Adipose tissue (tissue), 3 donors: Measurements from ENCODE around the gene MAP3K19. TPM values are rescaled to one million over a fixed set of nuclear protein-coding genes. Genes with fewer than 3 reads are reported as not detected.
"Not testable (repeated sequence)": the region's sequence is repeated elsewhere in the genome, so short reads cannot be mapped to it uniquely, and the experiment has no call there.

ENCODE experiments used
- H3K27ac ChIP-seq: one replicate; pipeline ENCODE4 v1.5.1; 2013; ENCODE audit warnings: low read depth, low read length
- WGBS, 3 donors: extraction: QIAGEN DNeasy Blood & Tissue Kit; methylation state at CpG; one replicate each; pipeline ENCODE4 v1.1.7; 2013; 5-methylcytosine and 5-hydroxymethylcytosine counted together
- polyA plus RNA-seq, 3 donors: library from polyadenylated mRNA; stranded (reverse); fragments of 200-250 nt; gene quantifications; one replicate each; pipeline ENCODE4 v1.2.3, GENCODE V29; 2013
- donor health status: healthy with polysubstance abuse.
- donor health status: Bipolar disorder and iron deficiency.
- donor health status: healthy.

MAP3K19 gene
- polyA plus RNA-seq, 3 donors: not detected

DNA sequence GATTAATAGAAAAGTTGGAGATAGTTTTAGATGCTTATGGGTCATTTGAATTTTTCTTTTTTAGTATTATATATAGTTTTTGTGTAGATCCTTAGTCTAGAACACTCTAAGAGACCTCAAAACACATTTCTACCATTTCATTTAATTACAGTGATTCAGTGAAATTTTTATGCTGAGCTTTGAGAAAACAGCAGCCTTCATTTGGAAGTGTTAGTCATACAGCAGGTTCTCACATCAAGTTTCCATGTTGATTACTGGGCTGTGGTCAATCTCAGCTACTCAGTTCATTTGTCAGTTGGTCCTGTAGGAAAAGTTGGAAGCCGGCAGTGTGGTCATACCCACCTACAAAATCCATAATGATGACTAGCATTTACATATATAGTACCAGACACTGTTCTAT is 37.9 kb downstream of the MAP3K19 start:
- H3K27ac ChIP-seq: no peak overlapping the region
- WGBS, 3 donors: 88 to 94% (median 90%) methylated on average over 1 of the region's 1 CpG

DNA sequence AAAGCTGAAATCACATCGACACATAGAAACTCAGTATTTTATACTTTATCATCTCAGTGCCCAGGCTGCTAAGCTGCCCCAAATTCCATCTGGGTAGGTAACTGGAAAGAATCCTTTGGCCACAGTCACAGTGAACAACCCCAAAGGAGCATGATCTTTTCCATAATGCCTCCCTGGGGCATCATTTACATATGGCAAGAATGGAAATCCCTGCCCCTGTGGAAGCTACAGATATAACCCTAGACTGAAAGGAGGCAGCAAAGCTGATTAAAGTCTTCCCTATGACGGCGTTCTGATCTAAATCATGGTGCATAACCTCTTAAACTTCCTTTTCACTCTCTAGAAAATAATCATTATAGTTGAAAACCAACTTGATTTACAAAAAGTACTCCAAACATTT is 41.5 kb downstream of the MAP3K19 start:
- WGBS, 3 donors: 59 to 69% (median 63%) methylated on average over 3 of the region's 3 CpGs
- no peak overlapping the region for H3K27ac ChIP-seq

DNA sequence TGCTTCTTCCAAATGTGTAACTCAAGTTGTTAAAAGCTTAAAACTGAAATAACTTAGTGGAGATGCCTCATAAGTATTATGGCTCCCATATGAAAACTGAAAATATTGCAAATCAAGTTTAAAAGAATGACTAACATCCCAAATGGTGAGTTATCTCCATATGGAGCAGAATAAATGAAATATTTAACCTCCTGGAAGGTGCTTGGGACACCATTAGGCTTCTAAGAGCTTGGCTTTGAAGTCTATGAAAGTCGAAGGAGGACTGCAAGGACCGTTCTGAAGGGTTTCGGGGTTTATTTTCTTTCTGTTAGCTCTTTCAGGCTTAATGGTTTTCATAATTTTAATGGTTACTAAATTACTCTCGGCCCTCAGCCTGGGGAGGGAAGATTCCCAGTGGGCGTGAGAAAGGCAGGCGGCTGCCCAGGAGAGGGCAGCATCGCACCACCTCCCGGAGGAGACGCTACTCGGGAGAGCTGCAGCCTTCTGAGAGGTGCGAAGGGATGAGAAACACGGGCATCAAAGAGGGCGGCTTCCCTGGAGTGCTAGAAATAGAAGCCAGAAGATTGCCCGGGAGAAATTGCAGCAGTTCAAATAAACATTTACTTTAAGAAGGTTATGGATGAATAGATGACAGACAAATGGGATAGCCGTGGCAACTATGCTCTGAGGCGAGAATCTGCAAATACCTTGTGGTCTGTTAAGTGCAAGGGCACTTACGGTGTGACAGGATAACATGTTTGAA is 43.1 kb downstream of the MAP3K19 start:
- 8 to 10% (median 10%) methylated on average over 17 of the region's 17 CpGs for WGBS, 3 donors
- H3K27ac ChIP-seq: no peak overlapping the region

DNA sequence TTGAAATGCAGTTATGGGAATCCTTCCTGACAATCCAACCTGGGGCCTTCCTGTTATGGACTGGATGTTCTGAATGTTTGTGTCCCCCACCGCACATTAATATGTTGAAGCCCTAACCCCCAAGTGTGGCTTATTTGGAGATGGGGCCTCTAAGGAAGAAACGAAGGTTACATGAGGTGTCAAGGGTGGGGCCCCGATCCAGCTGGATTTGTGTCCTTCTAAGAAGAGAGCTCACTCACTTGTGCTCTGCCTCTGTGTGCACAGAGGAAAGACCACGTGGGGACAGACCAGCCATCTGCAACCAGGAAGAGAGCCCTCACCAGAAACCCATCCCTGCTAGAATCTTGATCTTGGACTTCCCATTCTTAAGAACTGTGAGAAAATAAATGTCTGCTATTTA is 44.4 kb downstream of the MAP3K19 start:
- 82 to 87% (median 82%) methylated on average over 4 of the region's 4 CpGs for WGBS, 3 donors
- H3K27ac ChIP-seq: no peak overlapping the region

DNA sequence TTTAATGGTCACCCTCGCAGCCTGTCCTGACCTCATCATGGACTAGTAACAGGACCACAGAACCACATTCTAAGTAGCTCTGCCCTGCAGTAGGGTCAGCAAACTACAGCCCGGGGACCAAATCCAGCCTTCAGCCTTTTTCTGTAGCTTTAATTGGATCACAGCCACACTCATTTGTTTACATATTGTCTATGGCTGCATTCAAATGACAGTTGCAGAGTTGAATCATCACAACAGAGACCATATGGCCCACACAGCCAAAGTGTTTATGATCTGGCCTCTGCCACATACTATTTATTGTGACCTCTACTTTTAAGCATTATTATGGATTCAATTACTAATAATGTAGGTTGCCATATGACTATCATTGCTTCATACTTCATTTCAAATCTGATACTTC is 47.7 kb downstream of the MAP3K19 start:
- 75 to 78% (median 78%) methylated on average over 2 of the region's 2 CpGs for WGBS, 3 donors
- H3K27ac ChIP-seq: no peak overlapping the region

DNA sequence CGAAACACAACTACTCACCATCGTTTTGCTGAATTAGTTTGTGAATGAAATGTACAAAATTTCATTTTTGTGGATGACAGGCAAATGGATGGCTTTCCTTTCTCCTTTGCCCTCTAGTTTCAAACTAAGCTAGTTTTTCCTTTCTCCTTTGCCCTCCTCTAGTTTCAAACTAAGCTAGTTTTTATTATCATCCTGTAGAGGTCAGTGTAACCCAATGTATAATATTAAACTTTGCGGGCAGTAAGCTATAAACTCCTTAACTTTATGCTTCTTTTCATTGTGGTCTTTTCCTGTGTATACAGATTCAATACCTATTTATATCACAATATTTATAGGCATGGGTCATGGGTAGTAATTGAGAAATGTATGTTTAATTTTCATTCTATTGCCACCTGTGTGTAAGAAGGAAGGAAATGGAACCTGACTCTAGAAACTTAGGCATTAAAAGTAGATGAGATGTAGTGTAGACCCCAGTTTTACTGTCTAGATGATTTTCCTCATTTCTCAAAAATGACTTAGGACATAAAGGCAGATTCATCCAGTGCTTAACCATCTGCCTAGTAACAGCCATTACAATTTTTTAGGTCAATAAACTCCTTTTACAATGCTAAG is 58.1 kb downstream of the MAP3K19 start:
- WGBS, 3 donors: 22 to 27% (median 27%) methylated on average over 3 of the region's 3 CpGs
- H3K27ac ChIP-seq: no peak overlapping the region

DNA sequence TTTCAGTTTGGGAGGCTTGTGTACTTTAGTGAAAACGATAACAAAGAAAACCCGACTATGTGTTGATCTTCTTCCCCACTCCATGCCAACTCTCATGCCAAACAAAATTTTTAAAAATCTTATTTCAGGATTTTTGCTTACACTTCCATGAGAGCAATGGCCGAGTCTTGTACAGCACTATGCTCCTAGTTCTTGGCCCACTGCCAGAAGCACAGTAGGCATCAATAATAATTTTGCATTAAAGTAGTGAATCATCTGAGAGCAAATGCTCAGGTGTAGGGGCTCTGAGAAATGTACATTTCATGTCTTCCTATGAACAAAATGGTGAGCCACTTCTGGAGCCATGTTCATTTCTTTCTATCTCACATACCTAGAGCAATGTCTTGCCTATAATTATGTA is 62.2 kb downstream of the MAP3K19 start:
- H3K27ac ChIP-seq: no peak overlapping the region
- 88 to 92% (median 91%) methylated on average over 3 of the region's 3 CpGs for WGBS, 3 donors

DNA sequence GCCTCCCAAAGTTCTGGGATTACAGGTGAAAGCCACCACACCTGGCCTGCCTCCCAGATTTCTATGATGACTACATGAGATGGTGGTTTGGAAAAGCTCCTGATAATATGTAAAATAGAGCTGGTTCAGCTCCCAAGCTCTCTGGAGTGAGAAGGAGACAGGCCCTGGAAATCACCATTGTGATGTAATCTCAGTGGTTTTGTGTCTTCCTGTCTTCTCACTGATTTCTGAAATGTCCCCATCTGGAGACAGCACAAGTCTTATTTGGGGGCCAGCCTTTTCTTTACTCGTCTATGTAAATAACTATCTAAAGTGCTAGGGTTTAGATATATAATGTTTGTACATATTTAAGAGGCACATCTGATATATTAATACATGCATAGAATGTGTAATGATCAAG is 64.6 kb downstream of the MAP3K19 start:
- no peak overlapping the region for H3K27ac ChIP-seq
- 50 to 75% (median 59%) methylated on average over 1 of the region's 1 CpG for WGBS, 3 donors

DNA sequence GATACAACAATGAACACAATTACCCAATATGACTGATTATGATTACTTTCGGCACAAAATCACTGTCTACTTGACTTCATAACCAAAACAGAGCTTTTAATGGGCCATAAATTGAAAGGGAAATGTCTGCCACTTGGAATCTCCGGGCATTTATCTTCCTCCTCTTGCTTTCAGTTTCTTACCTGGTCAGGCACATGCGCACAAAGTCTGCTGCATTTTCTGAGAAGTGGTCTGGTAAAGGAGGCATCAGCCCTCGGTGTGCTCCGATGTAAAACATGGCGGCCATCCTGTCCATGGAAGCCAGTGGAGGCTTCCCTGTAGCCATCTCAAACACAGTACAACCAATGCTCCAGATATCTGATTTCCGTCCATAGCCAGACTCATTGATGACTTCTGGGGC is 66.6 kb downstream of the MAP3K19 start:
- 92 to 97% (median 96%) methylated on average over 7 of the region's 7 CpGs for WGBS, 3 donors
- H3K27ac ChIP-seq: no peak overlapping the region

DNA sequence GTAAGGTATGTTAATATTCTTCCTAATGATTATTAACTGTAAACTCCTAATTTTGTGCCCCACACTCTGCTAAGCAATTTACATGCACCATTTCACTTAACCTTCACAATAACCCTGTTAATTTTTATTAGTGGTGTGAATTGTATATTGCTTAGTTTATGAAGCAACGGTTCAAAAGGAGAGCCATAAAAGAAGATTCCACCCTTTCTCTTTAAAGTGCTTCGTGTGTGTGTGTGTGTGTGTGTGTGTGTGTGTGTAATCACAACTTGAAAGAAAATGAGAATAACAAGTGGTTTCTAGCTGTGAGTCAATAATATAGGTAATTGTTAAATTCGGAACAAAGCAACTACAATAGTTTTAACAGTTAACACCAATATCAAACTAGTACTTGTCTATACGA is 68.0 kb downstream of the MAP3K19 start:
- H3K27ac ChIP-seq: no peak overlapping the region
- WGBS, 3 donors: 70 to 83% (median 73%) methylated on average over 4 of the region's 4 CpGs

DNA sequence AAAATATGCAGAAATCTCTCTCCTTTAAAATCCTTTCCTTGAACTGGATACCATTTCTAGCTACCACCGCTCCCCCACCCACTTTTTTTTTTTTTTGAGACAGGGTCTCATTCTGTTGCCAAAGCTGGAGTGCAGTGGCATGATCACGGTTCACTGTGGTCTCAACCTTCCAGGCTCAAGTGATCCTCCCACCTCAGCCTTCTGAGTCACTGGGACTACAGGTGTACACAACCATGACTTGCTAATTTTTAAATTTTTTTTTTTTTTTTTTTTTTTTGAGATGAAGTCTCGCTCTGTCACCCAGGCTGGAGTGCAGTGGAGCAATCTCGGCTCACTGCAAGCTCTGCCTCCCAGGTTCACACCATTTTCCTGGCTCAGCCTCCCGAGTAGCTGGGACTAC is 70.1 kb downstream of the MAP3K19 start:
- WGBS, 3 donors: 84 to 95% (median 88%) methylated on average over 5 of the region's 5 CpGs

DNA sequence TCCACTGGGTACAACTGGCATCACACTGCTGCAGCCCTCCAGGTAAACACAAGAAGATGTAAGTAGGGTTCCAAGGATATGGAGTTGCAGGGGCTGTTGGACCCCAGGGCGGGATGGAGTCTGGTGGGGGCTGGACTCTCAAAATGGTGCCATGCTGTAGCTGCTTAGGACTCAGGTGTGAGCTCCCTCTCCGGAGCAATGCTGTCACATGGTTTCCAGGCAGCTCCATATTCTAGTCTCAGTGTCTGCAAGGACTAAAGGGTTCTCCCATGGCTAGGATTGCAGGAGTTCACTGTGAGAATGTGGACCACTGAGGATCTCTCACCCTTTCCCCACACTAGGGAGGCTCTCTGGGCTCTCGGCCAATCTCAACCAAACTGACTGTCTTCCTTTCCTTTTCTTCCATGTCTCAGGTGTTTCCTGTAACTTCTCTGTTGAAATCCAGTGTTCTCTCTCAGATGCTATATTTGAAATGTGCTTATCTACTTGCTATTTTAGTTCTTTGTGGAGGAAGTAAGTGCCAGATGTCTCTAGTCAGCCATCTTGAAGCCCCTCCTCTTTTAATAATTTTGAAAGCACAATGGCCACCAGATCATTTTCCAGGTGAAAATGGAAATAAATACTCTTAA is 71.1 kb downstream of the MAP3K19 start:
- 60 to 66% (median 63%) methylated on average over 3 of the region's 3 CpGs for WGBS, 3 donors
- H3K27ac ChIP-seq: no peak overlapping the region

More for the DNA sequence above, 70.1 kb downstream of the MAP3K19 start:
- H3K27ac ChIP-seq: not testable (repeated sequence)

DNA sequence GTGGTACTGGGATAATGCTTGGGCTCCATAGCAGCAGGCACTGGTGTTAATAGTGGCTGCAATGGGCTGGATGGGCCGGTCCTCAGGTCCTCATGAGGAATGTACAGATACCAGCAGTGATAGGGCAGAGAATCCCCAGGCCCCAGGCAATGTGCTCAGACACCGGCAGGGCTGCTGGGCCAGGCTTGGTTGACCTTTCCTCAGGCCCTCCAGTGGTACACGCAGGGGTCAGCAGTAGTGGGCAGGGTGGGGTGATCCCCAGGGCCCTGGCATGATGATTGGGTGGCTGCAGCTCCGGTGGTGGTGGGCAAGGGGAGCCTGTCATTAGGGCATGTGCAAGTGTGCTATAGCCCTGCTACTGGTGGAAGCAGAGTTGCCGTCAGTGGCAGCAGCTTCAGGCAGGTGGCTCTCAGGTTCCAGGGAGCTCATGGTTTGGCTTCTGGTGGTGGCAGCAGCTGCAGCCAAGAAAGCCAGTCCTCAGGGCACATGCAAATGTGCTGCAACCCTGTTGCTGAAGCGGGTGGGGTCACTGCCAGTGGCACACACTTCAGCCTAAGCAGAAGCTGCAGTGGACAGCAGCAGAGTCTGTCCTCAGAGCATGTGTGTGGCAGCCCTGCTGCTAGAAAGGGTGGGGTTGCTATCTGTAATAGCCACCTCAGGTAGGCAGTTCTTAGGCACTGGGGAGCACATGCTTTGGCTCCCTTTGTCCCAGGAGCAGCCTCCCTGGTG is 71.8 kb downstream of the MAP3K19 start:
- 91 to 93% (median 92%) methylated on average over 6 of the region's 6 CpGs for WGBS, 3 donors
- no peak overlapping the region for H3K27ac ChIP-seq

DNA sequence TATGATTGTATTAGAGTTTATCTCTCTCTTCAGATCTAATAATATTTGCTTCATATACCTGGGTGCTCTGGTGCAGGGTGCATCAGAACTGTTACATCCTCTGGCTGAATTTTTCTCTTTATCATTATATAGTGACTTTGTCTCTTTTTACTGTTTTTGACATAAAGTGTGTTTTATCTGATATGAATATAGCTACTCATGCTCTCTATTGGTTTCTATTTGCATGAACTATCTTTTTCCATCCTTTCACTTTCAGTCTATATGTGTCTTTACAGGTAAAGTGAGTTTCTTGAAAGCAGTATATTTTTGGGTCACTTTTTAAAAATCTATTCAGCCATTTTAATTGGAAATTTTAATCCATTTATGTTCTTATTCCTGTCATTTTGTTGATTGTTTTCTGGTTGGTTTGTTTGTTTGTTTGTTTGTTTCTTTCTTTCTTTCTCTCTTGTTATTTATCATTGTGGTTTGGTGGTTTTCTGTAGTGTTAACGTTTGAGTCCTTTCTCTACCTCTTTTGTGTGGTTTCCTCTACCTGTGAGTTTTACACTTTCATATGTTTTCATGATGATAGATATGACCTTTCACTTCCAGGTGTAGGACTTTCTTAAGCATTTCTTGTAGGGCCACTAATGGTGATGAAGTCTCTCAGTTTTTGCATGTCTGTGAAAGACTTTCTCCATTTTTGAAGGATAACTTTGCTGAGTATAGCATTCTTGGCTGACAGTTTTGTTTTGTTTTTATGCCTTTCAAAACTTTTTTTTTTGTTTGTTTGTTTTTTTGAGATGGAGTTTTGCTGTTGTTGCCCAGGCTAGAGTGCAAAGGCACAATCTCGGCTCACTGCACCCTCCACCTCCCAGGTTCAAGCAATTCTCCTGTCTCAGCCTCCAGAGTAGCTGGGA is 73.8 kb downstream of the MAP3K19 start:
- 82 to 86% (median 85%) methylated on average over 2 of the region's 2 CpGs for WGBS, 3 donors
- no peak overlapping the region for H3K27ac ChIP-seq

DNA sequence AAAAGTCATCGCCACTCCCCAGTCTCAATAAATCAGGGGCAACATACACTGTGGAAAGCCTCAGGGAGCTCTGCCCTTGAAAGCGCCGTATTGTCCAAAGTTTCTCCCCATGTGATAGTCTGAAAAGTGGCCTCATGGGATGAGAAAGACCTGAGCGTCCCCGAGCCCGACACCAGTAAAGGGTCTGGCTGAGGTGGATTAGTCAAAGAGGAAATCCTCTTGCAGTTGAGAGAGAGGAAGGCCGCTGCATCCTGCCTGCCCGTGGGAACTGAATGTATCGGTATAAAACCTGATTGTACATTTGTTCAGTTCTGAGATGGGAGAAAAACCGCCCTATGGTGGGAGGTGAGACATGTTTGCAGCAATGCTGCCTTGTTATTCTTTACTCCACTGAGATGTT is 80.1 kb downstream of the MAP3K19 start:
- 49 to 84% (median 58%) methylated on average over 10 of the region's 10 CpGs for WGBS, 3 donors
- H3K27ac ChIP-seq: not testable (repeated sequence)

DNA sequence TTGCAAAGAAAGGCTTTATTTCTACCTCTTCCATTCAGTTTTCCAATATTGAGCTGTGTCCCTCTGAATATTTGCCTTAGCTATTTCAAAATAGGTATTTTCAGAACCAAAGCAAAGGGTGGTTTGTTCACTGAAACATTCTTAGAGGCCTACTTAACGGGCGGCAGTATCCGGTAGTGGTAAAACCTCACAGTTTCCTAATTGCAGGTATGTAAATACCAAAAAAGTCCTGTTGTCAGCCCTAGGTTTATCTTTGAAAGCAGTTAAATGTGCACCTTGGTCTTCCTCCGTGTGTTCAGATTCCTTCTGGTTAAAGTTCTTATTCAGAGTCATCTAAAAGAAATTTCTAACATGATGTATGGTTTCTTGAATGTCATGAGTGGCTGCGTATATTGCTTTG is 89.8 kb downstream of the MAP3K19 start:
- WGBS, 3 donors: 79 to 94% (median 93%) methylated on average over 5 of the region's 5 CpGs
- no peak overlapping the region for H3K27ac ChIP-seq

DNA sequence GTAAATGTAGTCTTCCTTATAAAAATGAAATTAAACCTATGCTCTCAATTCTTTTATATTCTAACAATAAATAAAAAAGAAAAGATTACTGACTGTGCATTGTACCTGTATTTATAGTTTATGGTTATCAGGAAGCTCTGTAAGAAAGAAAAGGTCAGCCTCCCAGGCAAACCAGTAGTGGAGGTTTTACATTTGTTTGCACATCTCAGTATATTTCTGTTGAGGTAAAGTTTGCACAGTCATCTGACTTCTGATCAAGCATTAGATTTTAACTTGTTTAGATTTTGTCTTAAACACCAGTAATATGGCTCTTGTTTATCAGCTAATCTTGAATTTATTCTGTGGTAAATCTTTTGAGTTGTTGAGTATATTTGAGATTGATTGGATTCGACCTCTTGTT is 91.5 kb downstream of the MAP3K19 start:
- WGBS, 3 donors: 49 to 96% (median 82%) methylated on average over 1 of the region's 1 CpG
- no peak overlapping the region for H3K27ac ChIP-seq

DNA sequence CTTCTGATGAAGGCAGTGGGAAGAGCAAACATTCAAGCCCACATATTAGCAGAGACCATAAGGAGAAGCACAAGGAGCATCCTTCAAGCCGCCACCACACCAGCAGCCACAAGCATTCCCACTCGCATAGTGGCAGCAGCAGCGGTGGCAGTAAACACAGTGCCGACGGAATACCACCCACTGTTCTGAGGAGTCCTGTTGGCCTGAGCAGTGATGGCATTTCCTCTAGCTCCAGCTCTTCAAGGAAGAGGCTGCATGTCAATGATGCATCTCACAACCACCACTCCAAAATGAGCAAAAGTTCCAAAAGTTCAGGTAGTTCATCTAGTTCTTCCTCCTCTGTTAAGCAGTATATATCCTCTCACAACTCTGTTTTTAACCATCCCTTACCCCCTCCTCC is 93.2 kb downstream of the MAP3K19 start:
- WGBS, 3 donors: 94 to 97% (median 97%) methylated on average over 5 of the region's 5 CpGs

More for the DNA sequence above, 93.2 kb downstream of the MAP3K19 start:
- H3K27ac ChIP-seq: no peak overlapping the region
